H1 (cell line): Measurements from ENCODE around the gene TTC32. TPM values are rescaled to one million over a fixed set of nuclear protein-coding genes. Genes with fewer than 3 reads are reported as not detected.

Source experiments
- CTCF ChIA-PET: fragments of 300-600 bp; sonication (Branson Sonifier 250); formaldehyde crosslinking; loops from one replicate; lab custom pipeline; 2021; ENCODE audit not compliant: partially characterized antibody; lab: Charles Lee
- POLR2A ChIA-PET: fragments of 300-600 bp; sonication (Branson Sonifier 250); formaldehyde crosslinking; loops from one replicate; lab custom pipeline; 2021; ENCODE audit warnings: inconsistent platforms; ENCODE audit not compliant: partially characterized antibody; lab: Charles Lee
- DNase-seq, 2 experiments: peaks; one replicate each; pipeline versions ENCODE4 v3.0.0 to v3.0.0-alpha.2; 2010 to 2022; ENCODE audit warnings: low spot score in 2 of 2, low read depth in 1 of 2, mixed read lengths in 1 of 2
- FAIRE-seq: peaks from 2 replicates; lab custom pipeline; 2011; peaks lifted over from hg19 to GRCh38; lab: Jason Lieb, UNC
- H2AFZ ChIP-seq: 2 replicates; pipeline ENCODE4 v1.8.1; 2012; ENCODE audit warnings: low read length, inconsistent platforms
- H2AK5ac ChIP-seq: 2 replicates; pipeline ENCODE4 v1.6.1; 2013; ENCODE audit warnings: low read depth, low read length
- H2BK120ac ChIP-seq: replicated peaks from 2 replicates; pipeline ENCODE3; 2013; ENCODE audit warnings: low read depth, low read length, inconsistent platforms
- H2BK12ac ChIP-seq: 2 replicates; pipeline ENCODE4 v1.6.1; 2013; ENCODE audit warnings: low read depth, low read length
- H2BK15ac ChIP-seq: 2 replicates; pipeline ENCODE4 v1.6.1; 2013; ENCODE audit warnings: low read length
- H2BK20ac ChIP-seq: 2 replicates; pipeline ENCODE4 v1.6.1; 2013; ENCODE audit warnings: low read length
- H2BK5ac ChIP-seq: 2 replicates; pipeline ENCODE4 v1.6.1; 2013; ENCODE audit warnings: low read depth, low read length
- H3K14ac ChIP-seq: 2 replicates; pipeline ENCODE4 v1.6.1; 2013; ENCODE audit warnings: inconsistent platforms; ENCODE audit not compliant: insufficient read length
- H3K18ac ChIP-seq: 2 replicates; pipeline ENCODE4 v1.6.1; 2013; ENCODE audit warnings: low read length; ENCODE audit errors: extremely low read depth
- H3K23ac ChIP-seq: 2 replicates; pipeline ENCODE4 v1.6.1; 2013; ENCODE audit warnings: inconsistent platforms; ENCODE audit not compliant: insufficient read length
- H3K23me2 ChIP-seq: 2 replicates; pipeline ENCODE4 v1.6.1; 2013; ENCODE audit warnings: low read depth, low read length
- H3K27ac ChIP-seq: 2 replicates; pipeline ENCODE4 v1.6.1; 2011; ENCODE audit warnings: low read depth, low read length, inconsistent platforms
- H3K27me3 ChIP-seq, 4 experiments: replicated peaks in 1 of 4; 1 replicate in 1 of 4; 2 replicates in 3 of 4; pipeline versions ENCODE4 v1.6.1 to v1.8.1; 2011 to 2013; ENCODE audit warnings: low read length in 3 of 4, mild to moderate bottlenecking in 3 of 4, inconsistent platforms in 2 of 4, mixed read lengths in 2 of 4, moderate library complexity in 1 of 4; ENCODE audit not compliant: control insufficient read depth in 3 of 4, insufficient read depth in 3 of 4; ENCODE audit errors: extremely low read depth in 1 of 4
- H3K36me3 ChIP-seq, 4 experiments: 2 replicates each; pipeline versions ENCODE4 v1.6.1 to v1.8.1; 2011 to 2013; ENCODE audit warnings: mild to moderate bottlenecking in 4 of 4, low read length in 3 of 4, moderate library complexity in 2 of 4, control low read depth in 1 of 4, inconsistent platforms in 1 of 4; ENCODE audit not compliant: insufficient read depth in 4 of 4, control insufficient read depth in 2 of 4
- H3K4ac ChIP-seq: replicated peaks from 2 replicates; pipeline ENCODE3; 2013; ENCODE audit warnings: low read length, low read depth, mixed read lengths, inconsistent platforms; ENCODE audit not compliant: insufficient read length
- H3K4me1 ChIP-seq, 4 experiments: replicated peaks in 1 of 4; 1 replicate in 1 of 4; 2 replicates in 3 of 4; pipeline versions ENCODE4 v1.6.1 to v1.8.1; 2011 to 2013; ENCODE audit warnings: low read length in 3 of 4, inconsistent platforms in 2 of 4, mixed read lengths in 1 of 4; ENCODE audit not compliant: insufficient read depth in 4 of 4, control insufficient read depth in 3 of 4
- H3K4me2 ChIP-seq, 2 experiments: 2 replicates each; pipeline versions ENCODE4 v1.6.1 to v1.8.1; 2011 to 2013; ENCODE audit warnings: low read depth in 2 of 2, low read length in 2 of 2, control low read depth in 1 of 2, inconsistent platforms in 1 of 2, mild to moderate bottlenecking in 1 of 2; ENCODE audit not compliant: insufficient read depth in 1 of 2
- H3K4me3 ChIP-seq, 4 experiments: fragments of 200-600, 300-600 bp in 1 of 4; sonication (generic), shearing (Covaris generic), sonication (Bioruptor Twin) in 1 of 4; 2 replicates each; pipeline versions ENCODE4 v1.5.1 to v1.8.1; 2011 to 2016; ENCODE audit warnings: low read length in 4 of 4, low read depth in 3 of 4, control low read depth in 2 of 4, inconsistent platforms in 2 of 4, mild to moderate bottlenecking in 2 of 4, mixed read lengths in 1 of 4, moderate library complexity in 1 of 4; ENCODE audit not compliant: insufficient read depth in 2 of 4; ENCODE audit errors: extremely low read depth in 1 of 4
- H3K56ac ChIP-seq: replicated peaks from 2 replicates; pipeline ENCODE3; 2013; ENCODE audit warnings: low read depth, mild to moderate bottlenecking, mixed read lengths, low read length, inconsistent platforms; ENCODE audit not compliant: insufficient read length
- H3K79me1 ChIP-seq: 2 replicates; pipeline ENCODE4 v1.6.1; 2013; ENCODE audit warnings: low read depth, low read length, control low read depth
- H3K79me2 ChIP-seq, 2 experiments: 2 replicates each; pipeline versions ENCODE4 v1.6.1 to v1.8.1; 2012 to 2013; ENCODE audit warnings: low read length in 2 of 2, mild to moderate bottlenecking in 2 of 2, inconsistent platforms in 1 of 2; ENCODE audit not compliant: insufficient read depth in 2 of 2, control insufficient read depth in 1 of 2
- H3K9ac ChIP-seq, 4 experiments: replicated peaks in 1 of 4; 1 replicate in 1 of 4; 2 replicates in 3 of 4; pipeline versions ENCODE4 v1.6.1 to v1.8.1; 2011 to 2013; ENCODE audit warnings: low read depth in 3 of 4, low read length in 3 of 4, control low read depth in 2 of 4, mild to moderate bottlenecking in 2 of 4, moderate library complexity in 2 of 4, inconsistent platforms in 1 of 4; ENCODE audit errors: extremely low read depth in 1 of 4
- H3K9me3 ChIP-seq, 2 experiments: 2 replicates each; pipeline versions ENCODE4 v1.6.1 to v1.8.1; 2012 to 2013; ENCODE audit warnings: mild to moderate bottlenecking in 2 of 2, moderate library complexity in 2 of 2, control low read depth in 1 of 2, inconsistent platforms in 1 of 2, low read depth in 1 of 2, low read length in 1 of 2, mixed read lengths in 1 of 2; ENCODE audit not compliant: insufficient read depth in 2 of 2
- H4K20me1 ChIP-seq, 2 experiments: replicated peaks in 1 of 2; 2 replicates each; pipeline versions ENCODE3 to v1.8.1; 2011 to 2013; ENCODE audit warnings: inconsistent platforms in 2 of 2, low read length in 2 of 2, mild to moderate bottlenecking in 1 of 2; ENCODE audit not compliant: insufficient read depth in 2 of 2, control insufficient read depth in 1 of 2
- H4K5ac ChIP-seq: 2 replicates; pipeline ENCODE4 v1.6.1; 2013; ENCODE audit warnings: low read length, low read depth, mixed read lengths, inconsistent platforms; ENCODE audit not compliant: insufficient read length
- H4K8ac ChIP-seq: 2 replicates; pipeline ENCODE4 v1.8.0; 2013; ENCODE audit warnings: mild to moderate bottlenecking, moderate library complexity, low read length, inconsistent platforms; ENCODE audit not compliant: insufficient read depth; ENCODE audit errors: extremely low read depth
- H4K91ac ChIP-seq: replicated peaks from 2 replicates; pipeline ENCODE3; 2013; ENCODE audit warnings: low read length, mixed read lengths, inconsistent platforms; ENCODE audit not compliant: insufficient read length
- WGBS, 2 experiments: shearing (Covaris generic) in 1 of 2; methylation state at CpG; one replicate each; pipeline versions ENCODE4 v1.1.6 to v1.1.7; 2013 to 2015; ENCODE audit warnings: low lambda C conversion rate in 2 of 2, mixed read lengths in 2 of 2, inconsistent platforms in 1 of 2, low coverage in 1 of 2, missing lambda C conversion rate in 1 of 2; ENCODE audit not compliant: insufficient replicate concordance in 2 of 2, insufficient coverage in 1 of 2, insufficient read length in 1 of 2; ENCODE audit errors: extremely low coverage in 1 of 2, missing lambda C conversion rate in 1 of 2; 5-methylcytosine and 5-hydroxymethylcytosine counted together
- polyA plus RNA-seq, 7 experiments: library from polyadenylated mRNA; depleted of rRNA in 3 of 7; stranded (reverse) in 5 of 7; unstranded in 2 of 7; fragments of >200 nt in 5 of 7; fragments of 200-250 nt in 2 of 7; gene quantifications; 1 replicate in 5 of 7; 2 replicates in 1 of 7; 4 replicates in 1 of 7; pipeline versions ENCODE4 v1.2.1 to v1.2.3, GENCODE V29; 2011 to 2013; ENCODE audit warnings: missing spikeins in 2 of 7, mixed read lengths in 2 of 7
- total RNA-seq: library from RNA; stranded (reverse); fragmentation: NEBNext Ultra II Directional; extraction: Animal tissue kit (Norgen Biotek cat#: 25700); gene quantifications from 2 replicates; pipeline ENCODE4 v1.2.1, GENCODE V29; 2021

Gene TTC32
- total and polyA plus RNA-seq, 2 of the 8 experiments (the other 6 are each of a cell fraction or from before 2014, with no cell fraction given), result 6.8 to 8.7 TPM

DNA sequence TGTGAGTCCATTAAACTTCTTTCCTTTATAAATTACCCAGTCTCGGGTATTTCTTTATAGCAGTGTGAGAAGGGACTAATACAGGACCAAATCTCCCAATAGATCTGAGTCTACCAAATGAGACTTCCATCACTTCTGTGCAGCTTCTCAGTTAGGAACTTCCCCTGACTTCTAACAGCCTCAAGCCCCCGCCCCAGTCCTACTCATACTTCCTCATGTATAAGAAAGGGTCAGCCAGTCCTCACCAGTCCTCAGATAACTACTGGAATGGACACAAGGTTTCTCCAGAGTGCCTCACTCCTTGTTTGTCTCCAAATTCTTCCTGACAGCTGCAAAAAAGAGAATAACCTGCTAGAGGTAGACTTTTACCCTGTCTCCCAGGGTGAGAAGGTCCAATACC, 19.5 kb downstream of the TTC32 start:
- no peak overlapping the region for H4K5ac ChIP-seq
- no peak overlapping the region for H2BK15ac ChIP-seq
- H3K27me3 ChIP-seq, result peaks cover 0 to 2% (median 0%) of the 10 kb centered on the region in 4 experiments; a peak in 2 of 7 replicates
- no peak for FAIRE-seq
- no peak overlapping the region for H3K56ac ChIP-seq
- H3K4me1 ChIP-seq, result no peaks in the 10 kb centered on the region
- no peak overlapping the region for H2AK5ac ChIP-seq
- no peak overlapping the region for H2BK5ac ChIP-seq
- H3K4ac ChIP-seq, result no peak overlapping the region
- no peaks in the 10 kb centered on the region for H3K9me3 ChIP-seq
- no peak overlapping the region for H2BK120ac ChIP-seq
- DNase-seq, result peak in 1 of 2 experiments; percentile 17
- no peak overlapping the region for H4K8ac ChIP-seq
- no peak overlapping the region for H2AFZ ChIP-seq
- no peaks in the 10 kb centered on the region for H3K36me3 ChIP-seq
- no peak overlapping the region for H3K18ac ChIP-seq
- WGBS, 2 experiments, result 83% methylated on average over 2 of the region's 2 CpGs; no CpG with 5 or more reads in 1 of the 2 experiments
- H3K4me2 ChIP-seq, result no peak overlapping the region
- no peak overlapping the region for H3K23ac ChIP-seq
- no peak overlapping the region for H3K14ac ChIP-seq
- no peak overlapping the region for H4K91ac ChIP-seq
- no peak overlapping the region for H2BK20ac ChIP-seq
- ChIA-PET POLR2A (no interaction called here), CTCF (interaction anchor here (1.2 kb wide), 1 partner anchor 19 kb away, joined by 3 read pairs; no protein-coding TSS in a partner anchor)
- no peak overlapping the region for H2BK12ac ChIP-seq
- no peak overlapping the region for H3K9ac ChIP-seq
- H3K4me3 ChIP-seq, result no peak overlapping the region
- no peak overlapping the region for H3K27ac ChIP-seq
- no peaks in the 10 kb centered on the region for H4K20me1 ChIP-seq
- H3K23me2 ChIP-seq, result no peaks in the 10 kb centered on the region
- no peaks in the 10 kb centered on the region for H3K79me1 ChIP-seq
- H3K79me2 ChIP-seq, result no peaks in the 10 kb centered on the region
